HEK293 (cell line): Measurements from ENCODE around the gene HPDL.
"Not testable (repeated sequence)": the region's sequence is repeated elsewhere in the genome, so short reads cannot be mapped to it uniquely, and the experiment has no call there.

Experiments used
- CTCF ChIA-PET: fragments of 350-600 bp; formaldehyde crosslinking; extraction: SDS; loops from one replicate; lab custom pipeline; 2021; ENCODE audit warnings: antibody characterized with exemption; lab: Yijun Ruan, JAX
- POLR2A ChIA-PET: fragments of 300-600 bp; formaldehyde crosslinking; extraction: SDS; loops from one replicate; lab custom pipeline; 2020; ENCODE audit warnings: antibody characterized with exemption, inconsistent platforms; lab: Yijun Ruan, JAX
- H3K27ac ChIP-seq: fragments of 200-500 bp; sonication (Bioruptor generic); 2 replicates; pipeline ENCODE4 v1.5.1; 2014; ENCODE audit warnings: low read depth, low read length, control low read depth, inconsistent platforms; ENCODE audit errors: extremely low read depth
- H3K36me3 ChIP-seq, 2 experiments: fragments of 200-500 bp in 1 of 2; sonication (Bioruptor generic) in 1 of 2; 1 replicate in 1 of 2; 2 replicates in 1 of 2; pipeline ENCODE4 v1.5.1; 2014 to 2017; ENCODE audit warnings: inconsistent platforms in 2 of 2, low read length in 2 of 2; ENCODE audit not compliant: control insufficient read depth in 2 of 2, insufficient read depth in 1 of 2
- H3K4me1 ChIP-seq: fragments of 200-500 bp; sonication (Bioruptor generic); 2 replicates; pipeline ENCODE4 v1.5.1; 2014; ENCODE audit warnings: mild to moderate bottlenecking, low read length, inconsistent platforms; ENCODE audit not compliant: control insufficient read depth, insufficient read depth
- H3K4me3 ChIP-seq: 2 replicates; pipeline ENCODE4 v1.5.1; 2011; ENCODE audit warnings: low read depth, mild to moderate bottlenecking, control low read depth, low read length, moderate library complexity
- H3K9me3 ChIP-seq: fragments of 200-500 bp; sonication (Bioruptor generic); 2 replicates; pipeline ENCODE4 v1.5.1; 2014; ENCODE audit warnings: low read depth, low read length, inconsistent platforms; ENCODE audit not compliant: control insufficient read depth, insufficient read depth
- CTCF ChIP-seq: fragments of 450-650 bp; formaldehyde crosslinking; IDR thresholded peaks from 2 replicates; pipeline ENCODE4 v1.5.1; 2016; ENCODE audit warnings: missing biosample characterization, missing genetic modification characterization
- GLIS1 ChIP-seq: fragments of 450-650 bp; formaldehyde crosslinking; IDR thresholded peaks from 2 replicates; pipeline ENCODE4 v1.5.1; 2016; ENCODE audit warnings: missing biosample characterization, missing genetic modification characterization
- GLIS2 ChIP-seq: fragments of 450-650 bp; formaldehyde crosslinking; IDR thresholded peaks from 2 replicates; pipeline ENCODE4 v1.5.1; 2016; ENCODE audit warnings: missing biosample characterization, missing genetic modification characterization
- KLF1 ChIP-seq: fragments of 450-650 bp; formaldehyde crosslinking; IDR thresholded peaks from 2 replicates; pipeline ENCODE4 v1.5.1; 2016; ENCODE audit warnings: missing biosample characterization, missing genetic modification characterization
- KLF7 ChIP-seq: fragments of 450-650 bp; formaldehyde crosslinking; IDR thresholded peaks from 2 replicates; pipeline ENCODE4 v1.5.1; 2016; ENCODE audit warnings: missing biosample characterization, missing genetic modification characterization, borderline replicate concordance
- SCRT1 ChIP-seq: fragments of 450-650 bp; formaldehyde crosslinking; IDR thresholded peaks from 2 replicates; pipeline ENCODE4 v1.5.1; 2016; ENCODE audit warnings: missing biosample characterization, missing genetic modification characterization, borderline replicate concordance
- SCRT2 ChIP-seq: fragments of 450-650 bp; formaldehyde crosslinking; IDR thresholded peaks from 2 replicates; pipeline ENCODE4 v1.5.1; 2016; ENCODE audit warnings: missing biosample characterization, missing genetic modification characterization
- ZBTB26 ChIP-seq: fragments of 450-650 bp; formaldehyde crosslinking; optimal IDR thresholded peaks from 2 replicates; pipeline ENCODE3; 2016; ENCODE audit warnings: missing biosample characterization, mild to moderate bottlenecking, missing genetic modification characterization
- ZNF114 ChIP-seq: fragments of 450-650 bp; formaldehyde crosslinking; IDR thresholded peaks from 2 replicates; pipeline ENCODE4 v1.5.0; 2017; ENCODE audit warnings: missing biosample characterization, missing genetic modification characterization
- ZNF335 ChIP-seq: fragments of 450-650 bp; formaldehyde crosslinking; conservative IDR thresholded peaks from 2 replicates; pipeline ENCODE4 v1.5.1; 2016; ENCODE audit warnings: missing biosample characterization, missing genetic modification characterization
- ZNF433 ChIP-seq: fragments of 450-650 bp; formaldehyde crosslinking; IDR thresholded peaks from 2 replicates; pipeline ENCODE4 v1.5.1; 2016; ENCODE audit warnings: missing biosample characterization, missing genetic modification characterization, low read depth
- ZNF639 ChIP-seq: fragments of 450-650 bp; formaldehyde crosslinking; IDR thresholded peaks from 2 replicates; pipeline ENCODE4 v1.5.1; 2016; ENCODE audit warnings: missing biosample characterization, missing genetic modification characterization
- ZNF654 ChIP-seq: fragments of 450-650 bp; formaldehyde crosslinking; IDR thresholded peaks from 2 replicates; pipeline ENCODE4 v1.5.1; 2016; ENCODE audit warnings: low read depth, missing biosample characterization, missing genetic modification characterization
- ZNF843 ChIP-seq: fragments of 450-650 bp; formaldehyde crosslinking; IDR thresholded peaks from 2 replicates; pipeline ENCODE4 v1.5.1; 2016; ENCODE audit warnings: missing biosample characterization, missing genetic modification characterization
- ZSCAN16 ChIP-seq: fragments of 450-650 bp; formaldehyde crosslinking; IDR thresholded peaks from 2 replicates; pipeline ENCODE4 v1.5.1; 2016; ENCODE audit warnings: missing biosample characterization, missing genetic modification characterization
- ZSCAN5A ChIP-seq: fragments of 450-650 bp; formaldehyde crosslinking; IDR thresholded peaks from 2 replicates; pipeline ENCODE4 v1.5.1; 2016; ENCODE audit warnings: missing biosample characterization, missing genetic modification characterization

Gene HPDL

GRCh38 chr1:45356186-45356585 lies 29.5 kb downstream of the HPDL start (continued):
- TF ChIP-seq ZNF639, result peak; percentile 60; the same call in 1 of the 2 replicates

- Histone ChIP-seq H3K4me1 (peaks cover 7% of the 10 kb centered on the region; the same call in 1 of the 2 replicates), H3K36me3 (no peaks in the 10 kb centered on the region), H3K9me3 (no peaks in the 10 kb centered on the region), H3K27ac (no peak overlapping the region), H3K4me3 (no peak overlapping the region)
- TF ChIP-seq ZNF335, result peak; percentile 39; the same call in 1 of the 2 replicates
- 0 out of 2 replicates have a peak, but pooled peaks have one; percentile 44 for TF ChIP-seq SCRT1 (tag by site-specific recombination)
- TF ChIP-seq ZSCAN5A, result no peak
- no peak for TF ChIP-seq ZBTB26 (tag by site-specific recombination)
- TF ChIP-seq GLIS1 (tag by site-specific recombination), result no peak
- TF ChIP-seq ZNF843 (tag by site-specific recombination), result no peak
- TF ChIP-seq SCRT2, result peak; percentile 93
- no peak for TF ChIP-seq ZNF433 (tag by site-specific recombination)
- no peak for TF ChIP-seq KLF7
- no peak for TF ChIP-seq ZNF114 (tag by site-specific recombination)
- TF ChIP-seq ZSCAN16 (tag by site-specific recombination), result no peak
- TF ChIP-seq GLIS2, result no peak
- peak; percentile 87 for TF ChIP-seq ZNF654 (tag by site-specific recombination)
- POLR2A ChIA-PET, result interaction anchor here (0.6 to 1.1 kb wide), 2 partner anchors 131 to 173 kb away, joined by 3 to 4 read pairs; partner anchors contain the start of gene TESK2
- CTCF ChIA-PET, result interaction anchor here (0.6 to 11.2 kb wide), 24 partner anchors 9 to 751 kb away, joined by 3 to 157 read pairs (median 4); partner anchors contain the start of genes CCDC163, MMACHC and TESK2
Observed at GRCh38 chr1:45359882-45360513, 33.3 kb downstream of the HPDL start.

- H3K27ac ChIP-seq, H3K36me3 ChIP-seq, H3K4me1 ChIP-seq, H3K4me3 ChIP-seq, H3K9me3 ChIP-seq: not testable (repeated sequence)
- ChIA-PET POLR2A (interaction anchor here (0.6 to 1.2 kb wide), 3 partner anchors 130 to 286 kb away, joined by 3 to 4 read pairs (median 4); partner anchors contain the start of genes PRDX1 and TESK2), CTCF (interaction anchor here (0.7 to 11.2 kb wide), 10 partner anchors 9 to 523 kb away, joined by 3 to 157 read pairs (median 4); partner anchors contain the start of genes CCDC163, MMACHC and TESK2)
- 0 out of 2 replicates have a peak, but pooled peaks have one; percentile 5 for TF ChIP-seq CTCF
- TF ChIP-seq KLF1 (tag by site-specific recombination), result peak; percentile 74
Observed at GRCh38 chr1:45360981-45361380, 34.3 kb downstream of the HPDL start.
